GM13976 (cell line): ENCODE results near the gene SPOP.

ENCODE experiments used
- DNase-seq: peaks from one replicate; pipeline ENCODE4 v3.0.0; 2012; ENCODE audit warnings: low spot score
- in situ Hi-C: fragments of 300-500 bp; cut with MboI; formaldehyde crosslinking; loops from one replicate; pipeline ENCODE4 v1.12.0; 2022; ENCODE audit warnings: low sequenced_read_pairs, mixed read lengths, inconsistent platforms; ENCODE audit not compliant: unreplicated experiment
- TF ChIP-seq, protein P1 (sequence below): IDR thresholded peaks from 2 replicates; pipeline ENCODE4 v1.5.1; 2012; ENCODE audit warnings: borderline replicate concordance, mild to moderate bottlenecking; ENCODE audit not compliant: insufficient read depth; ENCODE audit errors: extremely low read depth, missing control alignments, control extremely low read depth

SPOP gene

DNA sequence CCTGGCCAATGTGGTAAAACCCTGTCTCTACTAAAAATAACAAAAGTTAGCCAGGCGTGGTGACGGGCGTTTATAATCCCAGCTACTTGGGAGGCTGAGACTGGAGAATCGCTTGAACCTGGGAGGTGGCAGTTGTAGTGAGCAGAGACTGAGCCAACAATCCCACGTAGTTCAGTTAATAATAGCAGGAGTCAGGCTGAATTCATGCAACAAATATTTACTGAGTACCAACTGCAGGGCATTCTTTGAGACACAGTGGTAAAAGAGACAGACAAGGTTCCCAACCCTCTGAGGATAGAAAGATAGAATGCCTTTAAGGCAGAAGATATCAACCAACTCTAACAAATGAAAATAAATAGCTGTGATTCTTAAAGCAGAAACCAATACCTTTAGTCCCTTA is 39.1 kb downstream of the SPOP start:
- in situ Hi-C loops: no loop called here
- TF ChIP-seq, protein P1, sequence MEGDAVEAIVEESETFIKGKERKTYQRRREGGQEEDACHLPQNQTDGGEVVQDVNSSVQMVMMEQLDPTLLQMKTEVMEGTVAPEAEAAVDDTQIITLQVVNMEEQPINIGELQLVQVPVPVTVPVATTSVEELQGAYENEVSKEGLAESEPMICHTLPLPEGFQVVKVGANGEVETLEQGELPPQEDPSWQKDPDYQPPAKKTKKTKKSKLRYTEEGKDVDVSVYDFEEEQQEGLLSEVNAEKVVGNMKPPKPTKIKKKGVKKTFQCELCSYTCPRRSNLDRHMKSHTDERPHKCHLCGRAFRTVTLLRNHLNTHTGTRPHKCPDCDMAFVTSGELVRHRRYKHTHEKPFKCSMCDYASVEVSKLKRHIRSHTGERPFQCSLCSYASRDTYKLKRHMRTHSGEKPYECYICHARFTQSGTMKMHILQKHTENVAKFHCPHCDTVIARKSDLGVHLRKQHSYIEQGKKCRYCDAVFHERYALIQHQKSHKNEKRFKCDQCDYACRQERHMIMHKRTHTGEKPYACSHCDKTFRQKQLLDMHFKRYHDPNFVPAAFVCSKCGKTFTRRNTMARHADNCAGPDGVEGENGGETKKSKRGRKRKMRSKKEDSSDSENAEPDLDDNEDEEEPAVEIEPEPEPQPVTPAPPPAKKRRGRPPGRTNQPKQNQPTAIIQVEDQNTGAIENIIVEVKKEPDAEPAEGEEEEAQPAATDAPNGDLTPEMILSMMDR: no peak
- no peak for DNase-seq

DNA sequence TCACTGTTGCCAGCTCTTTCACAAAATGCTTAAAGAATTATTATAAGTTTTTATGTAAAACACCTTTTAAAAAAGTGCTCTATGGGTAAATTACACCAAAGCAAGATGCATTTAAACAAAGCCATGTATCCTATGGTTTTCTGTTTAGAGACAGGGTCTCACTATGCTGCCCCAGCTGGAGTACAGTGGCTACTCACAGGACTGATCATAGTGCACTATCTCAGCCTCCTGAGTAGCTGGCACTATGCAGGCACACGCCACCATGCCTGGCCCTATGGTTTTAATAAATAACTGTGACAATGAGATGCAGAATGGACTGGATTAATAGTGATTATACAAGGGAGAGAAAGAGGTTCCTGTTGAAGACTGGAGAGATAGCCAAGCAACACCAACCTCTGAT is 40.2 kb downstream of the SPOP start:
- TF ChIP-seq, protein P1: no peak
- DNase-seq: no peak
- in situ Hi-C loops: no loop called here

DNA sequence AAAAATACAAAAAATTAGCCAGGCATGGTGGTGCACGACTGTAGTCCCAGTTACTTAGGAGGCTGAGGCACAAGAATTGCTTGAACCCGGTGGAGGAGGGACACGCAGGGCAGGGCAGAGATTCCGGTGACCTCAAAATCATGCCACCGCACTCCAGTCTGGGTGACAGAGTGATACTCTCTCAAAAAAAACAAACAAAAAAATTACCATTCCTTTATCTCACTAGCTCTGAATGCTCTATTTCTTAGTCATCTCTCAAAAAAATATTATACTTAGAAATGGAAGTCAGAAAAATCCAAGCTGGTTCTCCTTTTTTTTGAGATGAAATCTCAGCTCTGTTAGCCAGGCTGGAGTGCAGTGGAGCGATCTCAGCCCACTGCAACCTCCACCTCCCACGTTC is 40.8 kb downstream of the SPOP start:
- no peak for DNase-seq
- in situ Hi-C loops: no loop called here
- TF ChIP-seq, protein P1: no peak

- in situ Hi-C loops: no loop called here
- DNase-seq: no peak
- TF ChIP-seq, protein P1: no peak
These were observed 42.8 kb downstream of the SPOP start for GRCh38 chr17:49635121-49635520.

GRCh38 chr17:49634485-49634860 is 43.4 kb downstream of the SPOP start:
- in situ Hi-C loops: no loop called here
- TF ChIP-seq, protein P1: no peak
- DNase-seq: no peak

GRCh38 chr17:49633762-49634484 is 44.0 kb downstream of the SPOP start:
- DNase-seq: no peak

More at GRCh38 chr17:49633762-49634484, 44.0 kb downstream of the SPOP start:
- TF ChIP-seq, protein P1: no peak
- in situ Hi-C loops: no loop called here
